Fibroblast of peridontal ligament (primary cell): ENCODE results near the gene DIS3L2.
A peak's percentile ranks its signal among the peaks of the same experiment; 100 is the strongest.

ENCODE experiments used
- DNase-seq: peaks from one replicate; pipeline ENCODE4 v3.0.0-alpha.2; 2010; ENCODE audit errors: extremely low read depth

The DIS3L2 gene

GRCh38 chr2:232263295-232263694, 301.8 kb downstream of the DIS3L2 start:
- DNase-seq = no peak

GRCh38 chr2:232264081-232264480, 302.6 kb downstream of the DIS3L2 start:
- no peak for DNase-seq

- DNase-seq = no peak
Measured at GRCh38 chr2:232265329-232265728, 303.8 kb downstream of the DIS3L2 start.

- DNase-seq = no peak
Measured at GRCh38 chr2:232268636-232269165, 307.2 kb downstream of the DIS3L2 start.

- DNase-seq = no peak
Measured at GRCh38 chr2:232269867-232270266, 308.4 kb downstream of the DIS3L2 start.

GRCh38 chr2:232273903-232274643, 312.6 kb downstream of the DIS3L2 start:
- no peak for DNase-seq

- DNase-seq = no peak
Measured at GRCh38 chr2:232275670-232276069, 314.2 kb downstream of the DIS3L2 start.

GRCh38 chr2:232276084-232276732, 314.7 kb downstream of the DIS3L2 start:
- DNase-seq = no peak

GRCh38 chr2:232276733-232277313, 315.3 kb downstream of the DIS3L2 start:
- DNase-seq = no peak

GRCh38 chr2:232278534-232278933, 317.0 kb downstream of the DIS3L2 start:
- no peak for DNase-seq

GRCh38 chr2:232280341-232280740, 318.8 kb downstream of the DIS3L2 start:
- no peak for DNase-seq

- no peak for DNase-seq
Measured at GRCh38 chr2:232281858-232282507, 320.5 kb downstream of the DIS3L2 start.

GRCh38 chr2:232282508-232283055, 321.1 kb downstream of the DIS3L2 start:
- DNase-seq = no peak

- DNase-seq = no peak
Measured at GRCh38 chr2:232286001-232286868, 324.7 kb downstream of the DIS3L2 start.

- DNase-seq = no peak
Measured at GRCh38 chr2:232287316-232287715, 325.8 kb downstream of the DIS3L2 start.

GRCh38 chr2:232288489-232289030, 327.0 kb downstream of the DIS3L2 start:
- DNase-seq = peak; percentile 23

- DNase-seq = no peak
Measured at GRCh38 chr2:232290668-232291067, 329.2 kb downstream of the DIS3L2 start.

- DNase-seq = no peak
Measured at GRCh38 chr2:232291343-232291742, 329.8 kb downstream of the DIS3L2 start.

GRCh38 chr2:232292395-232293154, 331.1 kb downstream of the DIS3L2 start:
- DNase-seq = peak; percentile 45

GRCh38 chr2:232293191-232293590, 331.7 kb downstream of the DIS3L2 start:
- DNase-seq = no peak
